ENCODE measurements around the gene FKBP14.

GRCh38 chr7:29988424-29989256 lies 37.9 kb downstream of the FKBP14 start:
- peak; percentile 82 for TF ChIP-seq PBX3 (IDR thresholded peaks at IDR 0.05)
- 0 out of 2 replicates have a peak, but pooled peaks have one; percentile 17 for TF ChIP-seq REST (IDR thresholded peaks at IDR 0.05; ENCODE audit: low read depth, low read length)
- TF ChIP-seq SMC3 (IDR thresholded peaks at IDR 0.05; ENCODE audit: low read depth, low read length), result no peak

Measured in SK-N-SH (cell line).